Transverse colon (tissue), 4 donors: ENCODE measurements around the gene PDE4D.

Experiments used
- EP300 ChIP-seq: sonication (generic); formaldehyde crosslinking; IDR thresholded peaks from one replicate; pipeline ENCODE4 v1.6.1; 2017; ENCODE audit warnings: antibody characterized with exemption, low read depth
- POLR2A ChIP-seq: fragments of 450-650 bp; IDR thresholded peaks from one replicate; pipeline ENCODE4 v1.6.1; 2016; ENCODE audit warnings: antibody characterized with exemption, mild to moderate bottlenecking, moderate library complexity
- POLR2AphosphoS5 ChIP-seq, 3 donors: sonication (generic); formaldehyde crosslinking; IDR thresholded peaks; one replicate each; pipeline ENCODE4 v1.6.1; 2016; ENCODE audit warnings: antibody characterized with exemption in 3 of 3
- TF ChIP-seq, protein P1 (sequence below), 5 experiments: fragments of 200-600 bp in 3 of 5; fragments of 450-650 bp in 2 of 5; sonication (generic) in 3 of 5; IDR thresholded peaks; 1 replicate in 2 of 5; 2 replicates in 3 of 5; pipeline ENCODE4 v1.5.1; 2016 to 2017; ENCODE audit warnings: antibody characterized with exemption in 5 of 5, inconsistent platforms in 3 of 5, mild to moderate bottlenecking in 2 of 5, moderate library complexity in 1 of 5

DNA sequence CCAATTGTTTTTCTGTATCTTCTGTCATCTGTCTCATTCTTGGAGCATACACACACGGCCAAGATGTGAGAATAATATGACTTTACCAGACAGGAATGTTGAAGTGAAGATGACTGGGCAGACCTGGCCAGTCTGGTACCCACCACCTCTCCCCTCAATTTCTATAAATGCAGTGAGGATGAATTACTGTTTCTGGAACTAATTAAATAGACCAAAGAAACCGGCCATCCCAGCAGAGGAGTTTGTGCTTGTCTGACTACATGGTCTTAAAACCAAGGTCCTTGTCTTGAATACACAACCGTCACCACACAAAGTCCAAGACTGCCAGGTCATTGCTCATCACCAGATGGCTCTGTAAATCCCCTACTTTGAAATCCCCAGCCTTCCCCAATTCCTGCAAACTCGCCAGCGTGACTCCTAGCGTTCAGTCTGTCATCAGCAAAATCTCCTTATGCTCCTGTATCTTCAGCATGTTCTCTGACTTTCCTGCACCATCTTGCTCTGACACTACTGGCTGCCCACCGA lies 147.2 kb downstream of the PDE4D start:
- TF ChIP-seq POLR2A (no peak), EP300 (no peak), POLR2AphosphoS5 (IDR thresholded peaks at IDR 0.05) (no peak)
- TF ChIP-seq, protein P1, sequence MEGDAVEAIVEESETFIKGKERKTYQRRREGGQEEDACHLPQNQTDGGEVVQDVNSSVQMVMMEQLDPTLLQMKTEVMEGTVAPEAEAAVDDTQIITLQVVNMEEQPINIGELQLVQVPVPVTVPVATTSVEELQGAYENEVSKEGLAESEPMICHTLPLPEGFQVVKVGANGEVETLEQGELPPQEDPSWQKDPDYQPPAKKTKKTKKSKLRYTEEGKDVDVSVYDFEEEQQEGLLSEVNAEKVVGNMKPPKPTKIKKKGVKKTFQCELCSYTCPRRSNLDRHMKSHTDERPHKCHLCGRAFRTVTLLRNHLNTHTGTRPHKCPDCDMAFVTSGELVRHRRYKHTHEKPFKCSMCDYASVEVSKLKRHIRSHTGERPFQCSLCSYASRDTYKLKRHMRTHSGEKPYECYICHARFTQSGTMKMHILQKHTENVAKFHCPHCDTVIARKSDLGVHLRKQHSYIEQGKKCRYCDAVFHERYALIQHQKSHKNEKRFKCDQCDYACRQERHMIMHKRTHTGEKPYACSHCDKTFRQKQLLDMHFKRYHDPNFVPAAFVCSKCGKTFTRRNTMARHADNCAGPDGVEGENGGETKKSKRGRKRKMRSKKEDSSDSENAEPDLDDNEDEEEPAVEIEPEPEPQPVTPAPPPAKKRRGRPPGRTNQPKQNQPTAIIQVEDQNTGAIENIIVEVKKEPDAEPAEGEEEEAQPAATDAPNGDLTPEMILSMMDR (IDR thresholded peaks at IDR 0.05) = no peak
